Stimulated activated CD8-positive, alpha-beta memory T cell treated with anti-CD3 and anti-CD28 coated beads, Interleukin-4, amount 100 ng/mL, for 48 hours (primary cell): ENCODE data around the gene RIPK3.
"Not testable (repeated sequence)": the region's sequence is repeated elsewhere in the genome, so short reads cannot be mapped to it uniquely, and the experiment has no call there.

ENCODE experiments used
- DNase-seq: peaks from one replicate; pipeline ENCODE4 v3.0.0-alpha.2; 2020

Gene RIPK3

DNA sequence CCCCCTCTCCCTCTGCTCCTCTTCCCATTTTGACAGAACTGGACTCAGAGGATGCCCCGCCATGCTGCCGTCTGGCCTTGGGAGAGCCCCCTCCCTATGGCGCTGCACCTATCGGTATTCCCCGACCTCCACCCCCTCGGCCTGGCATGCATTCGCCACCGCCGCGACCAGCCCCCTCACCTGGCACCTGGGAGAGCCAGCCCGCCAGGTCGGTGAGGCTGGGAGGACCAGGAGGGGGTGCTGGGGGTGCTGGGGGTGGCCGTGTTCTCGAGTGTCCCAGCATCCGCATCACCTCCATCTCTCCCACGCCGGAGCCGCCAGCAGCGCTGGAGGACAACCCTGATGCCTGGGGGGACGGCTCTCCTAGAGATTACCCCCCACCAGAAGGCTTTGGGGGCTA lies 29.7 kb upstream of the RIPK3 start:
- DNase-seq: no peak

DNA sequence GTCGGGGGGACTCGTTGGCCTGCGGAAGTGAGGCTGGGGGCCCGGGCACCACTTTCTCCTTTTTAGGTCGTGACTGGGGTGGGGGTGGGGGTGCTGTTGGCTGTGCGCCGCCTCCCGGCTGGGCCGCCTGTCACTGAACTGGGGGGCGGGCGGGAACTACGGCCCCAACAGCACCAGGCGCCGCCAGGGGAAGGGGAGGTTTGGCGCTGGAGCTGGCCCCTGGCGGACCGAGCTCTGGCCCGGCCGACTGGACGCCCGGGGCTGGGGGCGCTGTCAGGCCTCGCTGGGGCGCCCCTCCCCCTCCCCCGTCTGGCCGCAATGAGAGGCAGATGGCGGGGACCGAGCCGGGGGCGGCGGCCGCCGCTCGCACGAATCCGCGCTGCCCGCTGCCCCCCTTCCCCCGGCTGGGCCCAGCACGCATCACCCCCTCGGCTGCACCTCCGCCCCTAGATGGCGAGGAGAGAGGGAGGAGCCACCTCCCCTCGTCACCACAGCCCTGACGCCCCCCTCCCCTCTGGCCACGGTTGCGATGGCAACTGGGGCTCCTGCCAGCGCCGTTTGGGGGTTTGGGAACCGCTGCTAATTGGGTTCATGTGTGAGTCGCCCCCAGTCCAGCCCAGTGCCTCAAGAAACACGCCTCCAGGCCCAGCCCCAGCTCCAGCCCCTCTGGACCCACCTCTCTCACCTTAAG lies 28.9 kb upstream of the RIPK3 start:
- peak; percentile 40 for DNase-seq

DNA sequence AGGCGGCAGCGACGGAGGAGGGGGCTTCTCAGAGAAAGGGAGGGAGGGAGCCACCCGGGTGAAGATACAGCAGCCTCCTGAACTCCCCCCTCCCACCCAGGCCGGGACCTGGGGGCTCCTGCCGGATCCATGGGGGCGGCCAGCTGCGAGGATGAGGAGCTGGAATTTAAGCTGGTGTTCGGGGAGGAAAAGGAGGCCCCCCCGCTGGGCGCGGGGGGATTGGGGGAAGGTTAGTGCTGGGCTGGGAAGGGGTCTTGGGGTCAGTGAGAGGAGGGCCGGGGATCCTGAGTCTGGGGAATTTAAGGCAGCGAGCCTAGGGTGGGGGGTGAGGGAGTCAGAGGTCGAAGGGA lies 28.4 kb upstream of the RIPK3 start:
- DNase-seq: no peak

DNA sequence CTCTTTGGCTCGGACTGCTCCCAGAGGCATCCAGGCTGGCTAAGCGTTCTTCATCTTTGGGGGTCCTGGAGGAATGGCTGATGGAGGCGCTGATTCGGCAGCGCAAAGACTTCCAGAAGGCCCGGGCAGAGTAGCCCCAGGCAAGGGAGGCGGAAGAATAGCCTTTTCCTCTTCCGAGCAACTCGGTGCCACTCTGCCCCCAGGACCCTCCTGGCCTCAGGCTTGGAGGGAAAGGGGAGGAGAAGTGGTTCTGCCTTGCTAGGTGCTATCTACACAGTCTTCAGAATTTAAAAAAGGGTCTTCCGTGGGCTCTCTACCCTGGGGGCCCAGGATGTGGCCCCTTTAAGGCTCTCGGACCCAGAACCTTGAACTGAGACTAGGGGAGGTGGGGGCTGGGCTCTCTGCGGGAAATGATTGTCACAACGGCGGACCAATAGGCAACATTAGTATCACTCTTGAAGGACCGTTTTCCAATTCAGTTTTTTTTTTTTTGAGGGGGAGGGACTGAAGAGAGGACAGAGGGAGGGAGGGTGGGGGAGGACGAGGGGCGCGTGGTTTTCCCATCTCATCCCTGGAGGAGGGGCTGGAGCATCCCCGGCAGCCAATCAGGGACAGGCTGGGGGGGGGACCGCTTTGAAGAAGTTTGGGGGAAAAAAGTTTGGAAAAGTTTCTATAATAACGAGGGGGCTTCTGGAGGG lies 27.9 kb upstream of the RIPK3 start, which contains the start of gene NFATC4:
Gene NFATC4, plus strand, starts transcription at position 671 of the 698 bp plus-strand sequence. CDS start 157 bp downstream, outside the sequence.
- peak; percentile 44 for DNase-seq

DNA sequence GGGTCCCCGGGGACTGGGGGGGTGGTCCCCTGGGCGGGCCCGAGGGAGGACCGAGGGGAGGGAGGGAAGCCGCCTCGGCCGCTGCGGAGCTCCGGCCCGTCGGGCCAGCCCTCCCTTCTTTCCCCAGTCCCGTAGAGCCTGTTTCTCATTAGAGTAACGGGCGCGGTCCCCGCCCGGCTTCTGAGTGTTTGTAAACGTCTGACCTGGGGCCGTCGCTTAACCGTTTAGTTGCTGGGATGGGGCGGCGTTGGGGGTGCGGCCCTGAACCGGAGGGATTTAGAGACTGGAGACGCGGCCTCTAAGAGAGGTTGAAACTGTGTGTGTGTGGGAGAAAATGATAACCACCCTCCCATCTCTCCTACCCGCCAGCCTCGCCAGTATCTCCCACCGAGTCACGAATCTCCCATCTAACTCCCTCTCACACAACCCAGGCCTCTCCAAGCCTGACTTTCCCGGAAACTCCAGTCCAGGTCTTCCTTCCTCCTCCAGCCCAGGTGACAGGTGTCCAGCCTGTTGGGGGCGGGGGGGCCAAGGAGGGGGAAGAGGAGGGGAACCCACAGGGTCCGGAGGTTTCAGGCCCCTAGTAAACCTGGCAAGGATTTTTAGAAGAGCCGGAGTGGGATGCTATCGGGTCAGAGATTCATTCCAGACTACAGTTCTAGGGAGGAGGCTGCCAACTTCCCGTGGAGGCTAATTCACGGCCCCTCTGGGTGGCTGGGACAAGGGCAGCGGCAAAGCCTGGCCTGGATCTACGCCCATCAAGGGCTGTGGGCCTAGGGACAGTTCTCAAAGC lies 27.1 kb upstream of the RIPK3 start:
- DNase-seq: peak; percentile 59

DNA sequence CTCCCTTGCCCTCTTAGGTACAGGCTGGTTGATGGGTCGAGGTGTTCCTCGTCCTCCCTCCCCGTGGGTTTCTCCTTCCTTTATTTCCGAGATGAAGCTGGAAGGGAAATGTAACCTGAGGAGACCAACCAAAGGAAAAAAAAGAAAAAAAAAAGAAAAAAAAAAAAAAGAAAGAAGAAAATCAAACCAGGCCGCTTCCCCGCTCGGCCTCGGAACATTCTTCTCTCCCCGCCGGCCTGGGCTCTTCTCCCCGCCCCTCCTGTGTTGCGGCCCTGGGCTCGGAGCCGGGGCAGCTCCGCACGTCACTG lies 26.6 kb upstream of the RIPK3 start:
- no peak for DNase-seq

DNA sequence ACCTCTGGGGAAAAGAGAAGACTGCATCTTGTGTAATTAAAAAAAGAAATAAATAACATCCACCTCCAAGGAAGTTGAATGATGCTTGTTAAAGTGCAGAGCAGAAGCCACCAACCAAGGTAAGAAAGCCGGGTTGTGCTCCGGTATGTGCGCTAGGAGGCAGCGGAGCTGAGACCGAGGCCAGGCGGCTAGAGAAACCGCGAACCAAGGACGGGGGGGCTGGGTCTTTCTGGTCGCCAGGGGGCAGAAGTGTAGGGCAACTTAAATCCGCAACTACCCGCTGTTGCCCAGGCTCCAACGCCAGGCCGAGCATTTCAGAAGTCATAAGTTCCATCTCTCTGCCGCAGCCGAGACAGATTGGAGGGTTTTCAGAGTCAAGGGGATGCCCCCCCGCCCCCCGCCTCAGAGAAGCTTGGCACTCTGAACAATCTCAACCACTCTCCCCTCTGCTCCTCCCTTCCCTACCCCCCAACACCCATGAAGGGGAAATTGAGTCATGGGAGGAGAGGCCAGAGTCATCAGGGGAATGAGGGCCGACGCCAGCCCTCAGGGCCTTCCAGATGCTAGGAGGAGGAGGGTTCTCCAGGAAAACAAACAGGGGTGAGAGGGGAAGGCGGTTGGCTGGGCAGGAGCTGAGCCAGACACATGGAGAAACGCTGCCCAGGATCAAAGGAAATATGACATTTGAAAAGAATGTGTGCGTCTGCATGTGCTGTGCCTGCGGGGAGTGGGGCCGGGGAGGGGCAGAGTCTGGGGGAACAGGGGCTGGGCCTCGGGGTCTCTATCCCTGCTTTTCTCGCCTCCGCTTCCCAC lies 26.0 kb upstream of the RIPK3 start:
- peak; percentile 83 for DNase-seq

DNA sequence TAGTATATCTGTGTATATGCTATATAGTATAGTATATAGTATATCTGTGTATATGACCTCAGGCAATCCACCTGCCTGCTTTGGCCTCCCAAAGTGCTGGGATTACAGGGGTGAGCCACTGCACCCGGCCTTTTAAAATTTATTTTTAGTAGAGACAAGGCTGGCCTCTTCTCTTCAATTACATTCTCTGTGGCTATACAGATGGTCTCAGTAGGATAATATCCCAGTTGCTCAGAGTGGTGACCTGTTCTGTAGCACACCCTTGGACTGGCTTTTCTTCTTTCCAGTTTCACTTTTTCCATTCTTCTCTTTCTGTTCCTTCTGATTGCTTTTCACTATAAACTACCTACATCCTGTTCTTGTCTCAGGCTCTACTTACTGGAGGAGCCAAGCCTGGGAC lies 25.1 kb upstream of the RIPK3 start:
- DNase-seq: no peak

DNA sequence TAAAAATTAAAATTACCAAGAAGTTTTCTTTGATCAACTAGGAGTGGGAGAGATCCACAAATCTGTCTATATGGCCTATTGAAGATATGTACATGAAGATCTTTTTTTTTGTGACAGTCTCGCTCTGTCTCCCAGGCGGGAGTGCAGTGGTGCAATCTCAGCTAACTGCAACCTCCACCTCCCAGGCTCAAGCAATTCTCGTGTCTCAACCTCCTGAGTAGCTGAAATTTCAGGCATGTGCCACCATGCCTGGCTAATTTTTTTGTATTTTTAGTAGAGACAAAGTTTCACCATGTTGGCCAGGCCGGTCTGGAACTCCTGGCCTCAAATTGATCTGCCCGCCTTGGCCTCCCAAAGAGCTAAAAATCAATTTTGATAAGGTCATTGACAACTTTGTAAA lies 23.6 kb upstream of the RIPK3 start:
- DNase-seq: no peak

DNA sequence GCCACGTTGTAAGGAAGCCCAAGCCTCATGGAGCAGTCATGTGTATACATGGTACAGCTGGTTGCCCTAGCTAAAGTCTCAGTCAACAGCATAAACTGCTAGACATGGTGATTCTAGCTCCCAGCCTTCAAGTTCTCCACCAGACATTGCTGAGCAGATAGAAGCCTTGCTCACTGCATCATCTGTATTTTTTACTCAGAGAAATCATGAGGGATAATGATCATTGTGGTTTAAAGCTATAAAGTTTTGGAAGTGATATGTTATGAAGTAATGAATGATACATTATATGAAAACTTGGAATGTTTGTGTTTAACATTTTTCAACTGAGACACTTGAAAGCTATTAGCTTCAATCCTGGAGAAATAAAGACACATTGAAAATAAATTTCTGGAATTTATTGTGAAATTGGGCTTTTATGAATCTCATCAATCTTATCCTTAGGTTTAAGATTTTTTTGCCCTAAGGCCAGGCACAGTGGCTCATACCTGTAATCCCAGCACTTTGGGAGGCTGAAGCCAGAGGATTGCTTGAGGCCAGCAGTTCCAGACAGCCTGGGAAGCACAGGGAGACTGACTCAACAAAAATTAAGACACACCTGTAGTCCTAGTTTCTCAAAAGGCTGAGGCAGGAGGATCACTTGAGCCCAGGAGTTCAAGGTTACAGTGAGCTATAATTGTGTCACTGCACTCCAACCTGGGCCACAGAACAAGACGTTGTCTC lies 22.6 kb upstream of the RIPK3 start:
- DNase-seq: no peak

DNA sequence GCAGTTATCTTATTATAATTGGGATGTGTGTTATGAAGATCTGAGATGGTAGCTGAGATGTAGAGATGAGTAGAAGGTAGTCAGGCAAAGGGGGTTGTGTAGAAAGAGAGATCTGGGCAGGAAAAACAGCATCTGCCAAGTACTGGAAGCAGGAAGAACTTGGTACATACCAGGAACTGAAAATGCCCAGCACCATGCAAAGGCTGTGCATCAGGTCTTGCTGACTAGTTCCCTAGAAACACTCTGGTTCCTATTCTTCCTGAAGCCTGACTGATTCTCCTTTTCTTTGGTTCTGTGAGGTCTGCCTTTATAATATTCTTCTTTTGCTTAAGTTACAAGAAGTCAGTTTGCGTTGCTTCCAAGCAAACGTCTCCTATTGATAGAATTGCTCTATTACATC lies 21.5 kb upstream of the RIPK3 start:
- no peak for DNase-seq

DNA sequence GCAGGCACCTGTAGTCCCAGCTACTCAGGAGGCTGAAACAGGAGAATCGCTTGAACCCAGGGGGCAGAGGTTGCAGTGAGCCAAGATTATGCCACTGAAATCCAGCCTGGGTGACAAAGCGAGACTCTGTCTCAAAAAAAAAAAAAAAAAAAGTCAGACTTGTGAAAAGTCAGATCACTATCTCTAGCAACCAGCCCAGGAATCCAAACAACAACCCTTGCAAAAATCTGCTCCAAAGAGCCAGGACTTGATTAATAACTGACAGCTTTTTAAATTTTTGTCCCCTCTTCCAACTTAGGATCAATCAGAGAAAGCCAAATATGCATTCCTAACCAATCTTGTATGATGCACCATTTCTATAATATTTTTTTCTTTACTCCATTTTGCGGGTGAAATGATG lies 20.5 kb upstream of the RIPK3 start:
- no peak for DNase-seq

DNA sequence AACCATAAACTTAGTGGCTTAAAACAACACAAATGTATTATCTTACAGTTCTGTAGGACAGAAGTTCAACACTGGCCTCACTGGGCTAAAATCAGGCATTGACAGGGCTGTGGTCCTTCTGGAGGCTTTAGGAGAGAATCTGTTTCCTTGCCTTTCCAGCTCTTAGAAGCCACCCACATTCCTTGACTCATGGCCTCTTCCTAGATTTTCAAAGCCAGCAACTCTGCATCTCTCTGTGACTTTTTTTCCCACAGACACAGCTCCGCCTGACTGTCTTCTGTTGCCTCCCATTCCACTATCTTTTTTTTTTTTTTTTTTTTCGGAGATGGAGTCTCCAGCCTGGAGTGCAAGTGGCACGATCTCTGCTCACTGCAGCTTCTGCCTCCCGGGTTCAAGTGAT lies 16.4 kb upstream of the RIPK3 start:
- DNase-seq: no peak

DNA sequence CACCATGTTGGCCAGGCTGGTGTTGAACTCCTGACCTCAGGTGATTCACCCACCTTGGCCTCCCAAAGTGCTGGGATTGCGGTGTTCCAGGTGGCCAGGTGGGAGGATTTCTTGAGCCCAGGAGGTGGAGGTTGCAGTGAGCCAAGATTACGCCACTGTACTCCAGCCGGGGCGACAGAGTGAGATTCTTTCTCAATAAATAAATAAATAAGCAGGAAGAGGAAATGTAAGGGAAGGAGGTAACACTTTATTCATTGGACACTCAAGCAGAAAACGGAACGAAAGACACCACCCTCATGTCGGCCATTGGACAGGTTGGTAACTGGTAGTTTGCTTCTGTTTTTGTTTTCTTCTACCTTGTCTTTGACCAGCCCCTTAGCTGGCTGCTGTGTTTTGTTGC lies 15.2 kb upstream of the RIPK3 start:
- no peak for DNase-seq

DNA sequence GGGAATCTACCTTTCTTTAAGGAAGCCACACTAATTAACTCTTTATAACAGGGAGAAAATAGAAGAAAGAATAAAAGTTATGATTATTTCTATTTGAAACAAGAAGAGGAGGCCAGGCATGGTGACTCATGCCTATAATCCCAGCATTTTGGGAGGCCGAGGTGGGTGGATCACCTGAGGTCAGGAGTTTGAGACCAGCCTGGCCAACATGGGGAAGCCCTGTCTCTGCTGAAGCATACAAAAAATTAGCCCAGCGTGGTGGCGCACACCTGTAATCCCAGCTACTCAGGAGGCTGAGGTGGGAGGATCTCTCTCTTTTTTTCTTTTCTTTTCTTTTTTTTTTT lies 14.7 kb upstream of the RIPK3 start:
- not testable (repeated sequence) for DNase-seq

DNA sequence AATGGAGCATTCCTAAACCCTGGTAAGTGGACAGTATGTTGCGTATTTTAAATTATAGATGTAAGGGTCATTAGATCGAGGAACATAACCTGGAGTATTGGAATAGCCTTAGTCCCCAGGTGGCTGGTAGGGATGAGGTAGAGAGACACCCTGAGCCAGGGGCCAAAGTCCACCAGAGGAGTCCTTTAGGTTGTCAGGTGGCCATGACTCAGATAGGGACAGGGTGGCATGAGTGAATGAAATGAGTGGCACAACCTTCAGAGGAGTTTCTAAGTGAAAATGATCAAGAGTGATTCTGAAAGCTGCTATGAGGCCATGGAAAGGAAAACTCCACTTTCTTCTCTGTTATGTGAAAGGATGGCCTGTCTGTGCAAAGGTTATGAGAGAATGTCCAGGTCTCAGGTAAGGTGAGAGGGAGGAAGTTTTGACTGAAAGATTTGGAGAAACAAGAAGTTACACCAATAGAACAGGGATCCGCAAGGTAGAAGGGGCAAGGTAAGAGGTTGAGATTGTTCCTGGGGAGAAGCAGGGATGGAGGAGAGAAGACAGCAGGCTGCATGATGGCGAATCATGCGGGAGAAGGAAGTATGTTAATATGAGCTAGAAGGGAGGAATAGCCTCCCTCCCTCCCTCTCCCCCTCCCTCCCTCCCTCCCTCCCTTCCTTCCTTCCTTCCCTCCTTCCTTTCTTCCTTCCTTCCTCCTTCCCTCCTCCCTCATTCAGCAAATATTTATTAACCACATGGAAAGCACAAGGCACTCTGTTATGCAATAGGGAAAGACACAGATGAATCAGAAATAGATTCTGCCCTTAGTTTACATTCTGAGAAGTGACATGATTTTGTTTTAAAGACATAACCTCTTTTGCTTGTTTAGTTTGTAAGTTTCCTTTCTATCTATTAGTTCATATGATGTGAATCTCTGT lies 14.0 kb upstream of the RIPK3 start:
- no peak for DNase-seq

DNA sequence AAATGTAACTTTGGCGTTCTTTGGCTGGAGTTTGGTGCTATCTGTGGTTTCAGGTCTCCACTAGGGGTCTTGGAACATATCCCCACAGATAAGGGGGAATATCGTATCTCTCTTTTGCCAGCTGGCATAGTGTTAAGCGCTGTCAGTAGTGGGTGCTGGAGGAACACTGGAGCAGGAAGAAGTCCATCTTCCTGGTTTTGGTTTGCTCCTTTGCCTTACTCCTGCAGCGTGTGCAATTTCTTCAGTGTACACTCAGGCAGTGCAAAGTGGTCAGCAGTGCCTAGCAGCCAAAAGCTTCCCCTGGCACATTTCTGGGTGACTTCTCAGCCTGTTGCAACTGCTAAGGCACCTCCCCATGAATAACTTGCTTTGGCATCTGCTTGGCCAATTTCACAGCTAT lies 11.7 kb upstream of the RIPK3 start:
- DNase-seq: no peak

DNA sequence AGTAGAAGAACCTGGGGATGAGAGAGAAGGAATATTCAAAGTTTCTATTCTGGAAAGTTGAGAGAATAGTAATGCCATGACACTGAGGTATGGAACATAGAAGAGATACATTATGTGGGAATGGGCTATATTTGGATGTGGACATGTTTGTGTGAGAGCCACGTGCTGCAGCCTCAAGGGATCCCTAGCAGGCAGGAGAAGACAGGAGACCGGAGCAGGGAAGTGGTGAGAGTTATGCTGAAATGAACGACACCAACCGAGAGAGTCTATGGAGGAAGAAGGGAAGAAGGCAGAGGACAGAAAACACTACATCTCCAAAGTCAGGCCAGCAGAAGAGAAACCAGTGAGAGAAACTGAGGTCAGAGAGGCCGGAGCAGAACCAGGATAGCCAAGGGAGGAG lies 10.0 kb upstream of the RIPK3 start:
- no peak for DNase-seq

DNA sequence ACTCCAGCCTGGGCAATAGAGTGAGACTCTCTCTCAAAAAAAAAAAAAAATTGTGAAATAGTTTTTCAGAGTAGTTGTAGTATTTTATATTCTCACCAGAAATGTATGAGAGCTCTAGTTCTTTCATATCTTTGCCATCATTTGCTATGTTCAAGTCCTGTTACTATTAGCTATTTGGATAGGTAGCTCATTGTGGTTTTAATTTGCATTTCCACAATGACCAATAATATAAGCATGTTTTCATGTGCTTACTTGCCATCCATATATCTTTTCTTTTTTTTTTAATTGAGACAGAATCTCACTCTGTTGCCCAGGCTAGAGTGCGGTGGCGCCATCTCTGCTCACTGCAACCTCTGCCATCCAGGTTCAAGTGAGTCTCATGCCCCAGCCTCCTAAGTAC lies 8.4 kb upstream of the RIPK3 start:
- DNase-seq: no peak

DNA sequence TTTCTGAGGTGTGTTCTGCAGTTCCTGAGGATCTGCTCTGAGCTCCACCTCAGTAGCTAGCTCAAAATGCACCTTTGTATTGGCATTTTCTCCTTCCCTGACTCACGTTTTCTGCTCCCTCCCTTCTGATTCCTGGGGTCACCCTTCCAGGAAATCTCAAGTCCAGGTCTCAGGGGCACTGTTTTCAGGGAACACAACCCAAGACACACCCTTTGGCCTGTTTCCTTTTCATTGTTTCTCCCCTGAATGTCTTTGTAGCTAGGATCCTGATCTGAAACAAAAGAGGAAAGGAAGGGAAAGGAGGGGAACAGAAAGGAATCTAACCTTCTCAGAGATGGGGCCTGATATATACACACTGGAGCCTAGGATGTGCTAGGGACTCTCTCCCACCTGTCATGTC lies 7.3 kb upstream of the RIPK3 start:
- no peak for DNase-seq

DNA sequence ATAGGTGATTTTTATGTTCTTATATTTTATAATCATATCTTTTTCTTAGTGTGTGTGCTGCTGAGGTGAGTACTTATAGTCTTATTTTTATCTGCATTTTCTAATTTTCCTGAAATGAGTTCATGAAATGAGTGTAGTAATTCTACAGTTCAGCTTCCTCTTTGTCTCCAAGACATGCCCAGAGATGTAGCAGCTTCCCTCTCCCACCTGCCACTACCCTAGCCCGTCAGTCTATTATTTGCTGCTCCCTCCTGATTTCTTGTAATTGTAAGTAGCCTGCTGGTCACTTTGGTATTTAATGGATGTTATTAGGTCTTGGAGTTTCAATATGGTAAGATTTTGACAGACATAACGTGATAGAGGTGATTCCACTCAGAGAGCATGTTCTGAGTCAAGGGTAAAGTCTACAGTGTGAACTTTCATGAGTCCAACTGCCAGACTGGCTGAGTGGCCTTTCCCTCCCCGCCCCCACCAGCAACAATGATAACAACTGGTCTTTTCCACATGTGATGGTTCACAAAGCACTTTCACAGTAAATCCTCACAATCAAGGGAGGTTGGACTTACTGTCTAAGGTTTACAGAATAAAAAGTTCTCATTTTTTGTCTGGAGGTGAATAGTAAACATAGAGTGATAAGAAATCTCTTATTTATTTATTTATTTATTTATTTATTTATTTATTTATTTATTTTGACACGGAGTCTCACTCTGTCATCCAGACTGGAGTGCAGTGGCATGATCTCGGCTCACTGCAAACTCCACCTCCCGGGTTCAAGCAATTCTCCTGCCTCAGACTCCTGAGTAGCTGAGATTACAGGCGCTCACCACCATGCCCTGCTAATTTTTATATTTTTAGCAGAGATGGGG lies 4.2 kb upstream of the RIPK3 start:
- DNase-seq: no peak
